ENCODE results near the gene TSC2.
"Not testable (repeated sequence)": the region's sequence is repeated elsewhere in the genome, so short reads cannot be mapped to it uniquely, and the experiment has no call there.

The TSC2 gene

GRCh38 chr16:2032285-2033056, 15.3 kb upstream of the TSC2 start:
- DNase-seq = no peak

GRCh38 chr16:2033057-2033908, 14.5 kb upstream of the TSC2 start:
- no peak for DNase-seq

- not testable (repeated sequence) for DNase-seq
Measured at GRCh38 chr16:2033909-2034695, 13.7 kb upstream of the TSC2 start.

- no peak for DNase-seq
Measured at GRCh38 chr16:2034696-2035430, 12.9 kb upstream of the TSC2 start.

- peak; percentile 31 for DNase-seq
Measured at GRCh38 chr16:2035431-2036199, 12.2 kb upstream of the TSC2 start.

GRCh38 chr16:2036200-2036966, 11.4 kb upstream of the TSC2 start:
- DNase-seq = no peak

- no peak for DNase-seq
Measured at GRCh38 chr16:2037115-2037514, 10.7 kb upstream of the TSC2 start.

- DNase-seq = no peak
Measured at GRCh38 chr16:2037647-2038381, 10.0 kb upstream of the TSC2 start.

GRCh38 chr16:2038382-2039231, 9.2 kb upstream of the TSC2 start:
- DNase-seq = no peak

- no peak for DNase-seq
Measured at GRCh38 chr16:2039274-2040031, 8.3 kb upstream of the TSC2 start.

- no peak for DNase-seq
Measured at GRCh38 chr16:2040041-2040786, 7.6 kb upstream of the TSC2 start.

- DNase-seq = no peak
Measured at GRCh38 chr16:2040787-2041522, 6.8 kb upstream of the TSC2 start.

GRCh38 chr16:2042171-2042985, 5.4 kb upstream of the TSC2 start:
- peak; percentile 21 for DNase-seq

- DNase-seq = no peak
Measured at GRCh38 chr16:2042986-2043666, 4.7 kb upstream of the TSC2 start.

GRCh38 chr16:2043667-2044451, 3.9 kb upstream of the TSC2 start:
- no peak for DNase-seq

Data from NCI-H1105 treated with DMSO at 0.1 percent for 48 hours (cell line).